ENCODE results near the gene PCYT2.
A peak's percentile ranks its signal among the peaks of the same experiment; 100 is the strongest.
"Not testable (repeated sequence)": the region's sequence is repeated elsewhere in the genome, so short reads cannot be mapped to it uniquely, and the experiment has no call there.

The PCYT2 gene

GRCh38 chr17:81927653-81928543 lies 16.7 kb upstream of the PCYT2 start, which contains the start of gene MAFG:
TSS of gene MAFG (minus strand) at chr17:81927735. CDS start at chr17:81923185, 4,550 bp downstream.
- DNase-seq (ENCODE audit: low read depth in 2 of 2) = peak; percentile 85

DNA sequence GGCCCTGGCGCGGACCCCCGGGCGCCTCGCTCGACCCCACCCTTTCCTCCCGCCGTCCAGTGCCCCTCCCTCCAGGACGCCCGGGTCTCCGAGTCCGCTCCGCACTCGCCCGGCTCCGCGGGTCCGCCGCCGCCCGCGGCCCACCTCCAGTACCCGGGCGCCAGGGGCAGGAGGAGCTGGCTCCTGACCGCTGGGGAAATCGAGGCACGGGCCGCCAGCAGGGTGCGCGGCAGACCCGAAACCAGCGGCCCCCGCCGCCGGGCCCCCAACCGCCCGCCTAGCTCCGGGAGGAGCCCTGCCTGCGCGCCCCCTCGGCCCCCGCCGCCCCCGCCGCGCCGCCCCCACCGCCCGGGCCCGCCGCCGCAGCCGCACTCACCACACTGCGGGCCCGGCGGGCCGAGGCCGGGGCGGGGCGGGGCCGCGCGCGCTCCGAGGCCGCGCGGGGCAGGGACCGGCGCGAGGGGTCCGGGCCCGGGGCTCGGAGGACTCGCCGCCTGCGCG lies 16.0 kb upstream of the PCYT2 start:
- no peak for DNase-seq (ENCODE audit: low read depth in 2 of 2)

GRCh38 chr17:81926451-81927151 lies 15.4 kb upstream of the PCYT2 start:
- DNase-seq (ENCODE audit: low read depth in 2 of 2) = peak; percentile 8 to 13

- DNase-seq (ENCODE audit: low read depth in 2 of 2) = no peak
Observed at GRCh38 chr17:81925860-81926450, 14.8 kb upstream of the PCYT2 start.

DNA sequence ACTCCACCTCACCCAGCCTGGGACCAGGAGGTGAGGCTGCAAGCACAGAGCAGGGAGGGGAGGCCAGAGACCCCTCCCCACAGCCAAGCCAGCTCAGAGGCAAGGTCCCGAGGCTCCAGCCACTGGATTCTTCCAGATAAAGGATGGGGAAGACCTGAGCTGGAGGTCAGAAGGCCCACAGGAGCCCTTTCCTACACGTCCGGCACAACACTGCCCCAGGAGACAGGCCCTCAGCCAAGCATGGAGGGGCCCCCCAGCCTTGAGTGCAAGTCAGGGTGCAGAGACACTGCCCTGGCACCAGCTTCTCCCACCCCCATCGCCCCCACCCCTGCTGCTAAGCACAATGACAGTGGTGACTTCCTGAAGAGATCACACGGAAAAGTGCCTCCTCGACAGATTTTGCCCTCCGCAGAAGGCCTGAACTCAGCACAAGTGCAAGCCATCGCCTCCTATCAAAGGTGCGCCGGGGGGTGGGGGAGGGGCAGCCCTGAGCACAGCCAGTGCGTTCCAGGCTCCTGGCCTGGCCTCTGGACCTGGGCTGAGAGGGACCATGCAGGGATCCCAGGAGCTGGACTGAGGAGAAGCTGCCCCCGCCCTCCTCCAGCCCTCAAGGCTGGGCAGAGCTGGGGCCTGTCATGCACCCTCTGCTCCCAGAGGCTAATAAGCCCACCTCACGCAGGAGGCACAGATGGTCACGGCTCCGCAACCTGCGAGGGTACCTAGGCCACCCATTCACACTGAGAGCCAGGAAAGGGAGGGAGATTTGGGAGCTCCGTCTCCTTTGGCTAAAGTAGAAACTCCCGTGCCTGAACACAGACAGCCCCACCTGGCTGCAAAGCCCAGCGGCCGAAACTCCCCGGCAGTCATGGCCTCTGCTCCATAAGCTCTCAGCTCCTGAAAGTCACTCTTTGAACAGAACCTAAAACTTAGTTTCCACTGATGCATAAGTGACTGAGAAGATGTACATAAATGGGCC lies 13.6 kb upstream of the PCYT2 start:
- DNase-seq (ENCODE audit: low read depth in 2 of 2) = no peak

- peak; percentile 17 for DNase-seq (ENCODE audit: low read depth in 2 of 2)
Observed at GRCh38 chr17:81923302-81924260, 12.4 kb upstream of the PCYT2 start.

DNA sequence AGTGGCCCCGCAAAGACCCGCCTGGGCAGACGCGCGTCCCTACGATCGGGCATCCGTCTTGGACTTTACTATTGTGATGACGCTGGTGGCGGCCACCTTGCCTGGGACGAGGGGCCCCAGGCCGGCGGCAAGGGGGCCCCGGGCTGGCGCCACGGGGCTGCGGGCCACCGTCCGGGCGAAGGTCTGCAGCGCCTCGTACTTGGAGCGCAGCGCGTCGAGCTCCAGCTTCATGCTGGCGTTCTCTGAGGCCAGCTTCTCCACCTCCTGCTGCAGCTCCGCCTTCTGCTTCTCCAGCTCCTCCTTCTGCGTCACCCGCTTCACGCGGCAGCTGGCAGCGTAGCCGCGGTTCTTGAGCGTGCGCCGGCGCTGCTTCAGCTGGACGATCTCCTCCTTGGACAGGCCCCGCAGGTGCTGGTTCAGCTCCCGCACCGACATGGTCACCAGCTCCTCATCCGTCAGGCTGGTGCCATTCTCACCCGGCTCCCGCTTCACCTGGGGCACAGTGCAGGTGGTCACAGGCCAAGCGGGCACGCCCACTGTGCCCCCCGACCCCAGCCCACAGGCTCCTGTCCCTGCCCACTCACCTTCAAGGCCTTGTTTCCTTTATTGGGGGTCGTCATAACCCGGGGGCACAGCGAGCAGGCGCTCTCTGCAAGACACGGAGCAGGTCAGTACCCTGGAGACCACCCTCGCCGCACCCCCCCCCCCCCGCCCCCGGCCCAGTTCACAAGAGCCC lies 11.5 kb upstream of the PCYT2 start:
- no peak for DNase-seq (ENCODE audit: low read depth in 2 of 2)

GRCh38 chr17:81921996-81922565 lies 10.9 kb upstream of the PCYT2 start:
- DNase-seq (ENCODE audit: low read depth in 2 of 2) = no peak

- no peak for DNase-seq (ENCODE audit: low read depth in 2 of 2)
Observed at GRCh38 chr17:81921537-81921862, 10.3 kb upstream of the PCYT2 start.

DNA sequence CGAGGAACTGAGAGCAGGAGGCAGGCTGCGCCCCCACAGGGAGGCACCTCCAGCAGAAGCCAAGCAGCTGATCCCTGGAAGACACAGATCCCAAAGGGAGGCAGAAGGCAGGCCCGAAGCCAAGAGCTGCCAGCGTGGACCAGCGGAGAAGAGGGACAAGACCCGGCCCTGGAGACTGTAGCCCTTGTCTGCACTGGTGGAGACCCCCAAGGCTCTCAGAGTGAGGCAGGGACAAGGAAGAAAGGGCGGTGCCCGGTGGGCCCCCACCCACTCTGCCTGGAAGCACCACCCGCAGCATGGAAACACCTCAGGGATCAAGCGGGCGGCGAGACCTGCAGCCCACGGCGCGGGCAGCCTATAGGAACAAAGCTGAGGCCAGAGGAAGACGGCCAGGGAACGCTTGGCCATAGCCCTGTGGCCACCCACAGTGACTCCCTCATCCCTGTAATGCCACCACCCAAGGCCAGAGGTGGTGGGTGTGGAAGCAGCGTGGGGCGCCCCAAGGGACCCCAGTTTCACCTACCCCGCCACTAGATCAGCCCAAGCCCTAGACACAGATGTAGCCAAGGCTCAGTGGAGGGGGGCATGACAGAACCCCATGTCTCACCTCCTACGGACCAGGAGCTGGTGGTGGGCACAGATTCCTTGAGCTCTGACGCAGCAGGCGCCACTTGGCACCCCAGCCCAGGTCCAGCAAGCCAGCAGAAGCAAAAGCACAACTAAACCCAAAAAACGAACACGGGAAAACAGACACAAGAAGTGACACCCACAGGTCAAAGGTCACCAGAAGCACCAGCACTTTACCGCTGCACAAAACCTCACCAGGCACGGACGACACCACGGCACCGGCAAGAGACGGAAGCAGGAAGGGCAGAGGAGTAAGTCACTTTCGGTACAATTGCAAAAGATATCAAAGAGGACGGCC lies 9.7 kb upstream of the PCYT2 start:
- DNase-seq (ENCODE audit: low read depth in 2 of 2) = no peak

- DNase-seq (ENCODE audit: low read depth in 2 of 2) = no peak
Observed at GRCh38 chr17:81918832-81919545, 7.8 kb upstream of the PCYT2 start.

- DNase-seq (ENCODE audit: low read depth in 2 of 2) = not testable (repeated sequence)
Observed at GRCh38 chr17:81918333-81918669, 7.1 kb upstream of the PCYT2 start.

DNA sequence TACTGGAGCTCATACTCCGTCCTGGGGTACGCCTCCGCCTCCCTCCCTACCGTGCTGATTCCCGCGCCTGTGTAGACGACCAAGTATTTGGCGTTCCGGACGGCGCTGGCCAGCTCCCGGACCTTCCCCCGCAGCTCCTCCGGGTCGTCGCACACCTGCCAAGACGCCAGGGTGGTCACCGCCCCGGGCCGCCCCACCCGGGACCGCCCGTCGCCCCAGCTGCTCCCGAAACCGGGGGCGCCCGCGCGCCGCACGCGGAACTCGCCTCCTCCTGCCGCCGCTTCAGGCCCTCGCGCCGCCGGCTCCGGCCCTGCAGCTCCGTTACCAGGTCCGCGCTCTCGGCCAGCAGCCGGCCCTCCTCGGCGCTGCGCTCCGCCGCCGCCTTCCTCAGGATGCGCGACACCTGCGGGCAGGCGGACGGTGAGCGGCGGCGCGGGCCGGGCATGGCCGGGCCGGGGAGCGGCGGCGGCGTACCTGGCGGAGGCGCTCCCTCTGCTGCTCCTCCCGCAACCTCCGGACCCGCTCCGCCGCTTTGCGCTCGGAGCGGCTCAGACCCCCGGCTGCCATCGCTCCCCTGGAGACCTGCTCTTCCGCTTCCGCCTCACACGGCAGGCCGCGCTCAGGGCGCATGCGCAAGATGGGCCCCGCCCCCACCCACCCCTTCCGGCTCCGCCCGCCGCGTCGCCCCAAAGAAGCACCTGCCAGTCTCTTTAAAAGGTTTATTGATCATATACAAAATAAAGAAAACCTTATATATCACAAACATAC lies 6.5 kb upstream of the PCYT2 start, which contains the start of gene SIRT7:
SIRT7 (minus strand) TSS at position 612 of the 768 bp plus-strand sequence; CDS start at position 567, 45 bp downstream.
- peak in 1 of 2 experiments; percentile 15 for DNase-seq (ENCODE audit: low read depth in 2 of 2)

- DNase-seq (ENCODE audit: low read depth in 2 of 2) = no peak
Observed at GRCh38 chr17:81916234-81917001, 5.2 kb upstream of the PCYT2 start.

DNA sequence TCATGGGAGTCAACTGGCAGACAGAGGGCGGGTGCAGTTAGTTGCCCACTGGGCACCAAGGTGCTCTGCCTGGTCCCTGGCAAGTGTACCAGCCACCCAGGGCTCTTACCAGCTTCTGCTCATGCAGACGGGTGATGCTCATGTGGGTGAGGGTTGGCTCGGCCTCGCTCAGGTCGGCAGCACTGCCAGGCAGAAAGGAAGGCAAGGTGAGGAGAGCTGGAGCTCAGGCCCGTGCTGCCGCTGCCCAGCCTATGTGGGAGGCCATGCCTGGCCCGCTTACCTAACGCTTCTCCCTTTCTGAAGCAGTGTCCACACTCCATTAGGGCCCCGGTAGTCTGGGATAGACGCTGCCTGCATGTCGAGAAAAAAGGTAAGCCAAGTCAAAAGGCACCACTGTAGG lies 4.1 kb upstream of the PCYT2 start:
- no peak for DNase-seq (ENCODE audit: low read depth in 2 of 2)
